Thymus (tissue), 11 donors: ENCODE results near the gene ELAPOR2. TPM values are rescaled to one million over a fixed set of nuclear protein-coding genes. Genes with fewer than 3 reads are reported as not detected.

Experiments used
- DNase-seq, 9 donors: peaks; one replicate each; pipeline ENCODE4 v3.0.0-alpha.2; 2013; ENCODE audit warnings: low spot score in 9 of 9, low read depth in 6 of 9, missing footprints in 1 of 9
- H3K27ac ChIP-seq, 2 donors: one replicate each; pipeline ENCODE4 v1.5.1; 2013; ENCODE audit warnings: control low read depth in 1 of 2, low read depth in 1 of 2, low read length in 1 of 2, mild to moderate bottlenecking in 1 of 2, moderate library complexity in 1 of 2
- H3K27me3 ChIP-seq, 2 donors: one replicate each; pipeline ENCODE4 v1.5.1; 2013; ENCODE audit warnings: low read length in 1 of 2; ENCODE audit not compliant: control insufficient read depth in 2 of 2, insufficient read depth in 1 of 2
- H3K36me3 ChIP-seq, 2 donors: one replicate each; pipeline ENCODE4 v1.5.1; 2013; ENCODE audit warnings: low read length in 1 of 2, mild to moderate bottlenecking in 1 of 2, moderate library complexity in 1 of 2; ENCODE audit not compliant: control insufficient read depth in 2 of 2, insufficient read depth in 2 of 2
- H3K4me1 ChIP-seq, 2 donors: one replicate each; pipeline ENCODE4 v1.5.1; 2013; ENCODE audit warnings: low read length in 2 of 2; ENCODE audit not compliant: control insufficient read depth in 2 of 2, insufficient read depth in 2 of 2
- H3K4me3 ChIP-seq, 2 donors: one replicate each; pipeline ENCODE4 v1.5.1; 2013; ENCODE audit warnings: low read length in 2 of 2, control low read depth in 1 of 2, mild to moderate bottlenecking in 1 of 2
- H3K9me3 ChIP-seq, 2 donors: one replicate each; pipeline ENCODE4 v1.5.1; 2013; ENCODE audit warnings: low read length in 1 of 2, mild to moderate bottlenecking in 1 of 2; ENCODE audit not compliant: control insufficient read depth in 2 of 2, insufficient read depth in 1 of 2
- WGBS: extraction: QIAGEN DNeasy Blood & Tissue Kit; methylation state at CpG from one replicate; pipeline ENCODE4 v1.1.7; 2013; 5-methylcytosine and 5-hydroxymethylcytosine counted together
- polyA plus RNA-seq: library from polyadenylated mRNA; stranded (reverse); fragments of 200-250 nt; gene quantifications from one replicate; pipeline ENCODE4 v1.2.3, GENCODE V29; 2013
- total RNA-seq: library from RNA; stranded (reverse); fragments of 120-200 nt; gene quantifications from one replicate; pipeline ENCODE4 v1.2.4, GENCODE V29; 2013
- donor health status: healthy.

The ELAPOR2 gene
- total and polyA plus RNA-seq, 2 donors, result 4.5 to 5.3 TPM

DNA sequence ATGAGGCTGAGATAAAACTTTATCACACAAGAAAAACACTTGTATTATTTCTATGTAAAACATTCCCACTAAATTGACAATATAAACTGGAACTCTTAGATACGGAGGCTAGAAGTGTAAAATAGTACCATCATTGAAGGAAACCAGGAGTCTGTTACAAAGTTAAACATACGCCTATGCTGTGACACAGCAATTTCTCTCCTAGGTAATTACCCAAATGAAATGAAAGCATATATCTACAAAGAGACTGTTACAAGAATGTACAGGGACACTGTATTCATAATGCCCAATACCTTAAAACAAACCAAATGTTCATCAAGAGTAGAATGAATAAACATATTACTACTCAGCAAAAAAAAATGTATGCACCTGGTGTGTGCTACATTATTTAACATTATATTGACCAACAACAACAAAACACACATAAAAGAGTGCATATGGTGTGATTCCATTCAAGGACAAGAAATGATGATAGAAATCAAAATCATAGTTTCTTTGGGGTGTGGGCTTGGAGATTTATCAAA is 33.2 kb upstream of the ELAPOR2 start:
- no peaks in the 10 kb centered on the region for H3K9me3 ChIP-seq
- H3K27ac ChIP-seq, result no peak overlapping the region
- WGBS, result 90% methylated on average over 2 of the region's 2 CpGs
- H3K4me3 ChIP-seq, result no peak overlapping the region
- DNase-seq, result no peak
- no peaks in the 10 kb centered on the region for H3K36me3 ChIP-seq
- no peaks in the 10 kb centered on the region for H3K4me1 ChIP-seq
- H3K27me3 ChIP-seq, result no peaks in the 10 kb centered on the region

DNA sequence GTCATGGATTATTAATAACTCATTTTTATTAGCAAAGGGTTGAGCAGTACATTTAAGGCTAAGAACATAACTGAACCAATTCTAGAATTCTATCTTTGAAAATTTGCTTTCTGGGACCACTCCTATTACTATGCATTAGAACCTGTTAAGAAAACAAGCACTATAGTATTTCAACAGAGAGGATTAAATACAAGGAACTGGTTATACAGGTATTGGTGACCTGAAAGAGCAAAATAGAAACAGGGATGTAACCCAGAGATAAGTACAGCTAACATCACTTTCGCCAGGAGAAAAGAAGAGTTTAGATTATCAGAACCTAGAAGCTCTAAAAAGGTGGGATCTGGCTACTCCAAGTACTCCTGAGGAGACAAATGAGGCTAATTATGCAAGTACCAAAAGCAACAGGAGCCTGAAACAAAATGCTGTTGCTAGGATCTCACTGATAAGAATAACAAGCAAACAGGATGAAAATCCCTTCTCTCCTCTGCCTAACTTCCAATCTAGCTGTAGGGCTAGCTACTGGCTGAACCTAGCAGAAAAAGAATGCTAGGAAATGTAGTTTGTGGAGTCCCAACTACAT is 32.1 kb upstream of the ELAPOR2 start:
- no peak for DNase-seq

GRCh38 chr7:87083865-87084519 is 24.5 kb upstream of the ELAPOR2 start:
- WGBS, result 85% methylated on average over 5 of the region's 5 CpGs
- no peaks in the 10 kb centered on the region for H3K36me3 ChIP-seq
- H3K27me3 ChIP-seq, result no peaks in the 10 kb centered on the region
- no peak overlapping the region for H3K27ac ChIP-seq
- no peaks in the 10 kb centered on the region for H3K4me1 ChIP-seq
- DNase-seq, result no peak
- no peak overlapping the region for H3K4me3 ChIP-seq
- no peaks in the 10 kb centered on the region for H3K9me3 ChIP-seq

More for the DNA sequence above, 32.1 kb upstream of the ELAPOR2 start:
- Histone ChIP-seq H3K27me3 (no peaks in the 10 kb centered on the region), H3K27ac (no peak overlapping the region), H3K9me3 (no peaks in the 10 kb centered on the region), H3K4me1 (no peaks in the 10 kb centered on the region), H3K4me3 (no peak overlapping the region), H3K36me3 (no peaks in the 10 kb centered on the region)
- WGBS, result 89% methylated on average over 1 of the region's 1 CpG

DNA sequence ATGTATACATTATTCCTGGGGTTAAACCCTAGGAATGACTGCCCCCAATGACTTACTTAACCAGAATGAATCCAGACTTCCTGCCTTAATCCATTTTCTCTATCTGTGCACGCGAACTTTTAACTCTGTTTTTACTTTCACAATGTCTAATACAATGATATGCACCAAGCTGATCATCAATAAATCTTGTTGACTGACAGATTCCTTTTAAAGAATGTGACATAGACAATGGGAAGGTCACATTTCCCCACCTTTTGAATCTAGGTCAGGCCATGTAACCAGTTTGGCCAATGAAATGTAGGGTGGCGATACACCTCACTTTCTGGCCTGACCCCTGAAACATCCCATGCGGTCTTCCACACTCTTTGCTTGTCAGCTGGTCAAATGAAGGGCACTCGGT is 23.2 kb upstream of the ELAPOR2 start:
- H3K27ac ChIP-seq, result no peak overlapping the region

DNA sequence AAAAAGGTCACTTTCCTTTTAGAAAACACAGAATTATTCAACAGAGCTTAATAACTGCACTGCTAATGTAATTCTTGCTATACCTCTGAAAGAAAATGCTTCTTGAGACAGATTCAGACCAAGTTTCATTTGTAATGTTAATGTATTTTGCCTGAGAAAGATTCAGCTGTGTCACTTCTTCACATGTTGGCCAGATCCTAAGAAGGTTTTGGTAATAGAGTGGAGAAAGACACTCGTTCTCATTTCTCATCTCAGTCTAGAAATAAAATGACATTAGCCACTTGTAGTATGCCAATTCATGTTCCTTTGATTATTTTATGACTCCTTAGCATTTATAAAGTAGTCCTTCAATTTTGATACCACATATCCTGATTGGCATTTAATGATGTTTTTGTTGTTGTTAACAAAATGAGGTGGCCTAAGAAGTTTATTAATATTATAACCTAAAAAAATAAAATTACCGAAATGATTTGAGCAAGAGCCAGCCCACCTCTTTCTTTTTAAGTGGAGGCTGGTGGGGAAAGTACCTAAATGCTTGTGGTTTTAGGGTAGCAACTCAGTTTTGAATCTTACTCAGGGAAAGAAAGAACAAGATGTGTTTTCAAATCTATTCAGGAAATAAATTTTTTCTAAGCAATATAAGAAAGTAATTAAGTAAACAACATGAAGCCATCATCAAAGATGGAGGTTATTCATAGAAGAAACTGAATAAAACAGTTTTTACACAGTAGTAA is 16.4 kb upstream of the ELAPOR2 start:
- Histone ChIP-seq H3K4me1 (no peaks in the 10 kb centered on the region), H3K4me3 (no peak overlapping the region), H3K9me3 (no peaks in the 10 kb centered on the region), H3K36me3 (no peaks in the 10 kb centered on the region), H3K27ac (no peak overlapping the region), H3K27me3 (no peaks in the 10 kb centered on the region)
- no peak for DNase-seq
- 79% methylated on average over 2 of the region's 2 CpGs for WGBS

More for the DNA sequence above, 23.2 kb upstream of the ELAPOR2 start:
- DNase-seq, result no peak
- Histone ChIP-seq H3K4me1 (no peaks in the 10 kb centered on the region), H3K9me3 (no peaks in the 10 kb centered on the region), H3K4me3 (no peak overlapping the region), H3K36me3 (no peaks in the 10 kb centered on the region), H3K27me3 (no peaks in the 10 kb centered on the region)
- WGBS, result 95% methylated on average over 5 of the region's 5 CpGs

- Histone ChIP-seq H3K4me3 (no peak overlapping the region), H3K27ac (no peak overlapping the region), H3K9me3 (no peaks in the 10 kb centered on the region), H3K4me1 (no peaks in the 10 kb centered on the region), H3K27me3 (no peaks in the 10 kb centered on the region), H3K36me3 (no peaks in the 10 kb centered on the region)
- DNase-seq, result no peak
Observed at GRCh38 chr7:87067788-87068187, 8.3 kb upstream of the ELAPOR2 start.

DNA sequence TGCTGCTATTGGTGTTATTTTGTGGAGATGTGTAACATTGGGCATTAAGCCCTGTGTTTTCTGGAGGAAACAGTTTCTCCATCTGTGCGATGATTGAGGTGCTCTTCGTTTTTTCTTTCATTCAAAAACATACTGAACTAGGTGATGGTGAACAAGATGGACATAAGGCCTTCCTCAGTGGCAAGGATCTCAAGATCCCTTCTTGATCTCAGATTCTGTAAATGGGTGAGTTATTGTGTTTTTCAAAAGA is 759 bp upstream of the ELAPOR2 start:
- no peak overlapping the region for H3K27ac ChIP-seq
- WGBS, result 96% methylated on average over 2 of the region's 2 CpGs
- H3K9me3 ChIP-seq, result no peaks in the 10 kb centered on the region
- no peak for DNase-seq
- H3K36me3 ChIP-seq, result no peaks in the 10 kb centered on the region
- H3K4me1 ChIP-seq, result peaks cover 2 to 11% of the 10 kb centered on the region in 2 donors
- H3K4me3 ChIP-seq, result peak overlapping the region in 1 of 2 donors; percentile 56
- H3K27me3 ChIP-seq, result peaks cover 6 to 16% of the 10 kb centered on the region in 2 donors

DNA sequence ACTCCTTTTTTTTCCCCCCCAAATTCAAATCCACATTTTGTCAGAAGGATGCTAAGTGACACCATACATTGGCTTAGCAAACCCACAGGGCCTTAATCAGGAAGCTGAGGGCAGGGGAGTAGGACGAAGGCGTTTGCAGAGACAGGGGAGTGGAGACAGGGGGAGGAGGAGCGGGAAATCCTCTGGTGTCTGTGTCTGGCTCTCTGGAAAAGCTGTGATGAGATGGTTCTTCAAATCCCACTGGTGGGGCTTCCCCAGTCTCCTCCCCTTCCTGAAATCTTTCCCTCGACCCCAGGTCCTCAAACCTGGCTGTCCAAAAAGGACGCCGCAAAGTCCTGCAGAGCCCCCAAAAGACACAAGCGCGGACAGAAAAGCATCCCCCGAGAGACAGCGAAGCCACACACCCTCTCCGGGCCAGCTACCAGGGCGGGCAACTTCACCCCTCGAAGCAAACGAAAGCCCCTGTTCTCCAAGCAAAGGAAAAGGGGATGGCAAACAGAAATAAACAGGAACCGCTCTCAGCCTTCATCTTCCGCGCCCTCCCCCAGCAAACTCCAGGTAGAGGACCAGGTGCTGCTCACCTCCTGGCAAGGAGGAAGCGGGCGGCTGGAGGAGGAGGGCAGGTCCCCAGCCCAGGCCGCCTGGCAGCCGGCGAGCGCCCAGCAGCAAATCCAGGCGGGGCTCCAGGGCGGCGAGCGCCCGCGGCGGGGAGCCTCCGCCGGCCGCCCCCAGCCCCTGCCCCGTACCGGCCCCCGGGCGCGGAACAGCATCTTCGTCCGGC is 520 bp downstream of the ELAPOR2 start:
- WGBS, result 2% methylated on average over 40 of the region's 40 CpGs

DNA sequence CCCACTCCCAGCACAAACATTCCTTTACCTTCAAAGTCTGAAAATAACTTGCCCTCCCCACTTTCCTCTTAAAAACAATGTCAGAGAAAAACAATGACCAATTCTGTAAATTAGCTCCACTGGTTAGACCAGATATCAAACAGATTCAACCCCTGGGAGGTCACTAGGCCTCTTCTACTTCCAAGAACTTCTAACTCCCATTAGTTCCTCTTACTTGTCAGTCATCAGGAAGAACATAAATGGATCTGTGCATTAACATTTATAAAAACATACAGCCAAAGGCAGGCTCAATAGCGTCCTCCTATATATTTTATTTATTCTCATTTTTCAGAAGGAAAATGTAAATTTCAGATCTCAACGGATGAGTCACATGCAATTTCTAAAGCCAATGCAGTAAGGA is 2.2 kb downstream of the ELAPOR2 start:
- 98% methylated on average over 2 of the region's 2 CpGs for WGBS
- Histone ChIP-seq H3K27me3 (peaks cover 6 to 16% of the 10 kb centered on the region in 2 donors), H3K4me3 (no peak overlapping the region), H3K27ac (no peak overlapping the region), H3K9me3 (no peaks in the 10 kb centered on the region), H3K36me3 (no peaks in the 10 kb centered on the region), H3K4me1 (peaks cover 2 to 11% of the 10 kb centered on the region in 2 donors)
- DNase-seq, result no peak

More for the DNA sequence above, 520 bp downstream of the ELAPOR2 start:
- Histone ChIP-seq H3K9me3 (no peaks in the 10 kb centered on the region), H3K36me3 (no peaks in the 10 kb centered on the region), H3K4me3 (peak overlapping the region; percentile 25 to 56), H3K27me3 (peaks cover 6 to 16% of the 10 kb centered on the region in 2 donors), H3K27ac (no peak overlapping the region), H3K4me1 (peaks cover 2 to 11% of the 10 kb centered on the region in 2 donors)
- peak in 7 of 9 donors; percentile 3 to 39 (median 7) for DNase-seq
